Measurements from ENCODE around the gene TMEM120A. TPM values are rescaled to one million over a fixed set of nuclear protein-coding genes. Genes with fewer than 3 reads are reported as not detected.
A peak's percentile ranks its signal among the peaks of the same experiment; 100 is the strongest.

TMEM120A gene
- total RNA-seq, 1 donor from 2014 or later: 26.4 TPM

DNA sequence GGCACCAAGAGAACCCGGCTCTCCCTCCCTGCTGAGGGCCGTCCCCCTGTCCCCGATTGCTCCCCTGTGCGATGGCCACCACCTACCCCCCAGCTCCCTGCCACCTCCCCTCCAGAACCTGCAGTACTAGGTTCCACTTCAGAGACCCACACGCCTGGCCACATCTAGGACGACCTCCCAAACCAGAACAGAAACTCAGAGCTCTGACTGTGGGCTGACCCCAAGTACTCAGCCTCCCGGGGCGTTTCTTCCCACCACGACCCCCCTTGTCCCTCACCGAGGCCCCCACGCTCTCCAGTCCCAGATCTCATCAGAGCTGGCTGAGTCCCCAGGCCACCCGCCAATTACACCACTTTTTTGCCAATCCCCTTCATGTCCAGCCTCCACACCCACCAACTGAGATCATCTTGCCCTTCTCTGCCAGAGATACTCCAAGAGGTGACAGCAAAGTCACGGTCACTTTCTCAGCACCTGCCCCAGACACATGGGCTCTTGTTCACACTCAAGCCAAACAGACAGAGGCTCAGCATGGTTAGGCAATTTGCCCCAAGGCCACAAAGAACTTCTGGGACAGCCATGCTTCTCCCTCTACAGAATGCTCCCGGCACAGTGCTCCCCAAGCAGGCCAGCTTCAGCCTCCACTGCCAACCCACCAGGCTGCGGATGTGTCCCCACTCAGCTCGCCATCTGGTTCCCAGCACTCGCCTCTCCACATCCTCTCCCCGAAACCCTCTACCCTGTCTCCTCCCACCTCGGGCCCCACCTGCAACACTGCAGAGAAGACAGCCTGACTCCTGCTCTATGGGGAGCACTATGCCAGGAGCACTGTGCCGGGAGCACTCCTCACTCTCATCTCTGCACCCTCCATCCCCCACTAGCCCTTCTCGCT lies 4.7 kb downstream of the TMEM120A start:
- Mint-ChIP-seq H3K9me3 (ENCODE audit: unreplicated experiment) (peaks cover 5% of the 10 kb centered on the region), H3K36me3 (ENCODE audit: unreplicated experiment) (peaks cover 5% of the 10 kb centered on the region), H3K27me3 (ENCODE audit: unreplicated experiment) (peaks cover 10% of the 10 kb centered on the region), H3K27ac (ENCODE audit: unreplicated experiment) (no peak overlapping the region), H3K4me3 (ENCODE audit: unreplicated experiment) (no peak overlapping the region), H3K4me1 (ENCODE audit: low read depth, unreplicated experiment) (peaks cover 8% of the 10 kb centered on the region)
- TF ChIP-seq, protein P1, sequence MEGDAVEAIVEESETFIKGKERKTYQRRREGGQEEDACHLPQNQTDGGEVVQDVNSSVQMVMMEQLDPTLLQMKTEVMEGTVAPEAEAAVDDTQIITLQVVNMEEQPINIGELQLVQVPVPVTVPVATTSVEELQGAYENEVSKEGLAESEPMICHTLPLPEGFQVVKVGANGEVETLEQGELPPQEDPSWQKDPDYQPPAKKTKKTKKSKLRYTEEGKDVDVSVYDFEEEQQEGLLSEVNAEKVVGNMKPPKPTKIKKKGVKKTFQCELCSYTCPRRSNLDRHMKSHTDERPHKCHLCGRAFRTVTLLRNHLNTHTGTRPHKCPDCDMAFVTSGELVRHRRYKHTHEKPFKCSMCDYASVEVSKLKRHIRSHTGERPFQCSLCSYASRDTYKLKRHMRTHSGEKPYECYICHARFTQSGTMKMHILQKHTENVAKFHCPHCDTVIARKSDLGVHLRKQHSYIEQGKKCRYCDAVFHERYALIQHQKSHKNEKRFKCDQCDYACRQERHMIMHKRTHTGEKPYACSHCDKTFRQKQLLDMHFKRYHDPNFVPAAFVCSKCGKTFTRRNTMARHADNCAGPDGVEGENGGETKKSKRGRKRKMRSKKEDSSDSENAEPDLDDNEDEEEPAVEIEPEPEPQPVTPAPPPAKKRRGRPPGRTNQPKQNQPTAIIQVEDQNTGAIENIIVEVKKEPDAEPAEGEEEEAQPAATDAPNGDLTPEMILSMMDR (IDR thresholded peaks at IDR 0.05; ENCODE audit: partially characterized antibody, unreplicated experiment): no peak
- no peak for DNase-seq

DNA sequence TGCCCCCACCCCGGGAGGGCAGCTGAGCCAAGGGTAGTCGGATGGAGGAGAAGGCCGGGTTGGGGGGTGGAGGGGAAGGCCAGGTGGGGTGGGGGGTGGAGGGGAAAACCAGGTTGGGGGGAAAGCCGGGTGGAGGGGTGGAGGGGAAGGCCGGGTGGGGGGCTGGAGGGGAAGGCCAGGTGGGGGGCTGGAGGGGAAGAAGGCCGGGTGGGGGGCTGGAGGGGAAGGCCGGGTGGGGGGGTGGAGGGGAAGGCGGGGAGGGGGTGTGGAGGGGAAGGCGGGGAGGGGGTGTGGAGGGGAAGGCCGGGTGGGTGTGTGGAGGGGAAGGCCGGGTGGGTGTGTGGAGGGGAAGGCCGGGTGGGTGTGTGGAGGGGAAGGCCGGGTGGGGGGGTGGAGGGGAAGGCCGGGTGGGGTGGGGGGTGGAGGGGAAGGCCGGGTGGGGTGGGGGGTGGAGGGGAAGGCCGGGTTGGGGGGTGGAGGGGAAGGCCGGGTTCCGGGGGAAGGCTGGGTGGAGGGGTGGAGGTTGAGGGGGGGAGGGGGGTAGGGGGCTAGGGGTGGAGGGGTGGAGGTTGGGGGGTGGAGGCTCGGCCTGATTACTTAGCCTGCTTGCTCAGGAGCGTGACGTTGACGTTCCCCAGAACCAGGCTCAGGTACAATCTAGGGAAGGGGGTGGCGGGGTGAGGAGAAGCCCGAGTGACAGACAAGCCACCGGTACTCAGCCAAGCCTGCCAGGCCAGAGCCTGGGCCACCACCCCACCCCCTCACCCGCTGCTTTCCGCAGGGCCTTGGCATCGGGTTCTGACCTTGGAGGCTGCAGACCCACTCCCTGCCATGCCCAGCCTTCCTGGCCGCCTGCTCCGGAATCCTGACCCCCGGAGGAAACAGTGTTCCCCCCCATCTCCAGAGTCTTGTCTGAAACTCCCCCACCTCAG lies 5.6 kb downstream of the TMEM120A start:
- H3K9me3 Mint-ChIP-seq (ENCODE audit: unreplicated experiment): peaks cover 5% of the 10 kb centered on the region
- H3K4me3 Mint-ChIP-seq (ENCODE audit: unreplicated experiment): no peak overlapping the region
- no peak for DNase-seq
- TF ChIP-seq, protein P1 (IDR thresholded peaks at IDR 0.05; ENCODE audit: partially characterized antibody, unreplicated experiment): no peak
- peaks cover 5% of the 10 kb centered on the region for H3K36me3 Mint-ChIP-seq (ENCODE audit: unreplicated experiment)
- H3K27ac Mint-ChIP-seq (ENCODE audit: unreplicated experiment): no peak overlapping the region
- H3K4me1 Mint-ChIP-seq (ENCODE audit: low read depth, unreplicated experiment): peaks cover 8% of the 10 kb centered on the region
- H3K27me3 Mint-ChIP-seq (ENCODE audit: unreplicated experiment): peaks cover 10% of the 10 kb centered on the region

DNA sequence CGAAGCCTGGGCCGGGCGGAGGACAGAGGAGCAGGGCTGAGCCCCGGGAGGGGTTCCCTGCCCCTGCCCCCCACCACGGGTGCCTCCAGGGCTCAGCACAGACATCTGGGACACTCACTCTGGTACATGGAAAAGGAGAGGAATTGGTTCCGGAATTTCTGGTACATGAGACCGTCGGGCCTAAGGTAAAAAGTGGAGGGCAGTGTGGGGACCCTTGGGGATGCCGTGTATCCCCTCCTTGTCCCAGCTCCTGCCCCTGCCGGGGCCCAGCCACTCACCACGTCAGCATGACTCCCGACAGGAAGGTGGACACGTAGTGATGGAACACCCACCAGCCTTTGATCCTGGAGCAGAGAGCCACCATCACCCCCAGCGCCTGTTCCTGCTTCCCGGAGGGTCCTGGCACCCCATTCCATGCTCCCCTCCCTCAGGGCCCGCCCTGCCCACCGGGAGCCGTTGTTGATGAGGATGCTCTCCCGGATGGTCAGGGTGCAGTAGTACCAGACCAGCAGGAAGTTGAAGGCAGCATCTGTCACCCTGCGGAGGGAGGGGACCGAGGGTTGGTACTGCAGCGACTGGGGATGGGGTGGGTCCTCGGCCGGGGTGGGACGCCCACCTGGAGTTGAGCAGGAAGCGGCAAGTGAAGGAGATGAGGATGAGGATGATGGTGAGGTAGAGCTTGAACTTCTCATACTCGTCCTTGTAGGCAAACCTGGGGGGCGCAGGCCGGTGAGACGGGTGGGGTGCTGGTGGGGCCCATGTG lies 6.4 kb downstream of the TMEM120A start:
- TF ChIP-seq, protein P1 (IDR thresholded peaks at IDR 0.05; ENCODE audit: partially characterized antibody, unreplicated experiment): no peak
- Mint-ChIP-seq H3K9me3 (ENCODE audit: unreplicated experiment) (peaks cover 5% of the 10 kb centered on the region), H3K27ac (ENCODE audit: unreplicated experiment) (no peak overlapping the region), H3K4me3 (ENCODE audit: unreplicated experiment) (no peak overlapping the region), H3K4me1 (ENCODE audit: low read depth, unreplicated experiment) (peaks cover 8% of the 10 kb centered on the region), H3K36me3 (ENCODE audit: unreplicated experiment) (peaks cover 5% of the 10 kb centered on the region), H3K27me3 (ENCODE audit: unreplicated experiment) (peaks cover 12% of the 10 kb centered on the region)
- DNase-seq: no peak

DNA sequence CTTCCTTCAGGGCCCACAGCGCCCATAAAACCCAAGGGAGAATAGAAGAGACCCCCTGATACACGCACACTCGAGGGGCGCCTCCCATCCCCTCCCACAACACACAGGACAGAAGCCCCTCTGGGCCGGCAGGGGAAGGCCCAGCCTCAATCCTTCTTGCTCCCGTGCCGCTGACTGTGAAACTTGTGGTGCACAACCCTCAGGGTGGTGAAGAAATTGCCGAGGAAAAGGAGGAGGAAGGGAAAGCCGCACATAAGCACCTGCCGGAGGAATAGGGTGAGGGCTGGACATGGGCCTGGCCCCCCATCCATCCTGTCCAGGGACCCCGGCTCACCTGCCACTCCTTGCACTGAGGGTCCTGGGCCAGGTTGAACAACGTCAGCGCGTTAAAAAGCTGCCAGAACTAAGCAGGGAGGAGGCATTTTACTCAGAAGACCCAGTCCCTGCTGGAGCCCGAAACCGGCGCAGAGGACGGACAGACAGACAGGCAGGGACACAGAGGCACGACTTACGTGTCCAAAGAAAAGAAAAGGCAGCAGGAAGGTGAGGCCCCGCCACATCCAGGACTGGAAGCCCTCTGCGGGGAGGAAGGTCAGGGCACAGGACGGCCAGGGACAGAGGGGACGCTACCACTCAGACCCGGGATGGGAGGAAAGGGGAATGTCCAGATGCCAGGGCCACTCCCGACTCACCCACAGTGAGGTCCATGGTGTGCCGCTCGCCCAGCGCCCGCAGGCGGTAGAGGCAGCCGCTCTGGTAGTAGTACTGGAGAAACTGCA lies 7.2 kb downstream of the TMEM120A start:
- peak overlapping the region; percentile 30 for H3K4me3 Mint-ChIP-seq (ENCODE audit: unreplicated experiment)
- TF ChIP-seq, protein P1 (IDR thresholded peaks at IDR 0.05; ENCODE audit: partially characterized antibody, unreplicated experiment): no peak
- H3K36me3 Mint-ChIP-seq (ENCODE audit: unreplicated experiment): peaks cover 5% of the 10 kb centered on the region

More for the DNA sequence above, 7.2 kb downstream of the TMEM120A start:
- Mint-ChIP-seq H3K27ac (ENCODE audit: unreplicated experiment) (no peak overlapping the region), H3K9me3 (ENCODE audit: unreplicated experiment) (peaks cover 5% of the 10 kb centered on the region), H3K4me1 (ENCODE audit: low read depth, unreplicated experiment) (peaks cover 8% of the 10 kb centered on the region), H3K27me3 (ENCODE audit: unreplicated experiment) (peaks cover 12% of the 10 kb centered on the region)
- DNase-seq: no peak
